ENCODE results near the gene SUSD4.

DNA sequence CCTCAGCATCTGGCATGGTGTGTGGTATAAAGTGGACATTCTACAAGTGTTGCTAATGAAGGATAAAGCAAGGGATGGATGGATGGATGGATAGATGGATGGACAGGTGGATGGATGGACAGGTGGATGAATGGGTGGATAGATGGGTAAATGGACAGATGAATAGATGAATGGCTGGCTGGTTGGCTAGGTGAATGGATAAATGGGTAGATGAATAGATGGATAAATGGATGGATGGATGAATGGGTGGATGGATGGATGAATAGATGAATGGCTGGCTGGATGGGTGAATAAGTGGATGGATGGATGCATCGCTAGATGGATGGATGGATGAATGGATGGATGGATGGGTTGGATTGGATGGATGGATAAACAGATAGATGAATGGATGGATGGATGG, 66.2 kb downstream of the SUSD4 start:
- TF ChIP-seq, protein P1, sequence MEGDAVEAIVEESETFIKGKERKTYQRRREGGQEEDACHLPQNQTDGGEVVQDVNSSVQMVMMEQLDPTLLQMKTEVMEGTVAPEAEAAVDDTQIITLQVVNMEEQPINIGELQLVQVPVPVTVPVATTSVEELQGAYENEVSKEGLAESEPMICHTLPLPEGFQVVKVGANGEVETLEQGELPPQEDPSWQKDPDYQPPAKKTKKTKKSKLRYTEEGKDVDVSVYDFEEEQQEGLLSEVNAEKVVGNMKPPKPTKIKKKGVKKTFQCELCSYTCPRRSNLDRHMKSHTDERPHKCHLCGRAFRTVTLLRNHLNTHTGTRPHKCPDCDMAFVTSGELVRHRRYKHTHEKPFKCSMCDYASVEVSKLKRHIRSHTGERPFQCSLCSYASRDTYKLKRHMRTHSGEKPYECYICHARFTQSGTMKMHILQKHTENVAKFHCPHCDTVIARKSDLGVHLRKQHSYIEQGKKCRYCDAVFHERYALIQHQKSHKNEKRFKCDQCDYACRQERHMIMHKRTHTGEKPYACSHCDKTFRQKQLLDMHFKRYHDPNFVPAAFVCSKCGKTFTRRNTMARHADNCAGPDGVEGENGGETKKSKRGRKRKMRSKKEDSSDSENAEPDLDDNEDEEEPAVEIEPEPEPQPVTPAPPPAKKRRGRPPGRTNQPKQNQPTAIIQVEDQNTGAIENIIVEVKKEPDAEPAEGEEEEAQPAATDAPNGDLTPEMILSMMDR (conservative IDR thresholded peaks at IDR 0.05): no peak
- no peak for TF ChIP-seq EZH2 (IDR thresholded peaks at IDR 0.05; ENCODE audit: low read depth)

Data from PC-9 (cell line).